Activated T-cell treated with anti-CD3 and anti-CD28 coated beads for 4 hours (primary cell): ENCODE results near the gene IL10RA.

Source experiments
- DNase-seq: peaks from one replicate; pipeline ENCODE4 v3.0.0-alpha.2; 2020

IL10RA gene

GRCh38 chr11:118048472-118049370 is 62.5 kb downstream of the IL10RA start:
- no peak for DNase-seq

GRCh38 chr11:118049771-118050170 is 63.6 kb downstream of the IL10RA start:
- no peak for DNase-seq

- DNase-seq, result no peak
These were observed 64.2 kb downstream of the IL10RA start for GRCh38 chr11:118050208-118050891.
